ENCODE data around the gene NUP210. TPM values are rescaled to one million over a fixed set of nuclear protein-coding genes. Genes with fewer than 3 reads are reported as not detected.

The NUP210 gene
- total and polyA plus RNA-seq, 2 experiments from 2014 or later = 13.8 to 73.9 TPM

- no peak for TF ChIP-seq ZNF462 (CRISPR knock-in tag; IDR thresholded peaks at IDR 0.05)
- no peak for TF ChIP-seq EZH2 (IDR thresholded peaks at IDR 0.05; ENCODE audit: low read depth, unreplicated experiment)
- TF ChIP-seq ZNF114 (CRISPR knock-in tag; IDR thresholded peaks at IDR 0.05) = no peak
- TF ChIP-seq EZH2phosphoT487 (IDR thresholded peaks at IDR 0.05; ENCODE audit: unreplicated experiment) = no peak
- TF ChIP-seq ZNF331 (CRISPR knock-in tag; IDR thresholded peaks at IDR 0.05; ENCODE audit: low read depth) = no peak
- TF ChIP-seq CTCF (conservative IDR thresholded peaks at IDR 0.05; ENCODE audit: low read depth in 2 of 2) = no peak
- TF ChIP-seq, protein P1, sequence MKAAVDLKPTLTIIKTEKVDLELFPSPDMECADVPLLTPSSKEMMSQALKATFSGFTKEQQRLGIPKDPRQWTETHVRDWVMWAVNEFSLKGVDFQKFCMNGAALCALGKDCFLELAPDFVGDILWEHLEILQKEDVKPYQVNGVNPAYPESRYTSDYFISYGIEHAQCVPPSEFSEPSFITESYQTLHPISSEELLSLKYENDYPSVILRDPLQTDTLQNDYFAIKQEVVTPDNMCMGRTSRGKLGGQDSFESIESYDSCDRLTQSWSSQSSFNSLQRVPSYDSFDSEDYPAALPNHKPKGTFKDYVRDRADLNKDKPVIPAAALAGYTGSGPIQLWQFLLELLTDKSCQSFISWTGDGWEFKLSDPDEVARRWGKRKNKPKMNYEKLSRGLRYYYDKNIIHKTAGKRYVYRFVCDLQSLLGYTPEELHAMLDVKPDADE (IDR thresholded peaks at IDR 0.05) = no peak
- no peak for TF ChIP-seq POLR2AphosphoS5 (IDR thresholded peaks at IDR 0.05; ENCODE audit: low read depth)
- TF ChIP-seq JUNB (IDR thresholded peaks at IDR 0.05; ENCODE audit: unreplicated experiment) = no peak
Observed at GRCh38 chr3:13276438-13277195, 143.5 kb downstream of the NUP210 start (continued).

Data from GM23338 (cell line).